CD4-positive, alpha-beta T cell treated with Interleukin-17A for 4 hours (primary cell): ENCODE measurements around the gene CHADL.
"Not testable (repeated sequence)": the region's sequence is repeated elsewhere in the genome, so short reads cannot be mapped to it uniquely, and the experiment has no call there.

Experiments used
- DNase-seq: peaks from one replicate; pipeline ENCODE4 v3.0.0-alpha.2; 2020; ENCODE audit warnings: mixed read lengths

CHADL gene

DNA sequence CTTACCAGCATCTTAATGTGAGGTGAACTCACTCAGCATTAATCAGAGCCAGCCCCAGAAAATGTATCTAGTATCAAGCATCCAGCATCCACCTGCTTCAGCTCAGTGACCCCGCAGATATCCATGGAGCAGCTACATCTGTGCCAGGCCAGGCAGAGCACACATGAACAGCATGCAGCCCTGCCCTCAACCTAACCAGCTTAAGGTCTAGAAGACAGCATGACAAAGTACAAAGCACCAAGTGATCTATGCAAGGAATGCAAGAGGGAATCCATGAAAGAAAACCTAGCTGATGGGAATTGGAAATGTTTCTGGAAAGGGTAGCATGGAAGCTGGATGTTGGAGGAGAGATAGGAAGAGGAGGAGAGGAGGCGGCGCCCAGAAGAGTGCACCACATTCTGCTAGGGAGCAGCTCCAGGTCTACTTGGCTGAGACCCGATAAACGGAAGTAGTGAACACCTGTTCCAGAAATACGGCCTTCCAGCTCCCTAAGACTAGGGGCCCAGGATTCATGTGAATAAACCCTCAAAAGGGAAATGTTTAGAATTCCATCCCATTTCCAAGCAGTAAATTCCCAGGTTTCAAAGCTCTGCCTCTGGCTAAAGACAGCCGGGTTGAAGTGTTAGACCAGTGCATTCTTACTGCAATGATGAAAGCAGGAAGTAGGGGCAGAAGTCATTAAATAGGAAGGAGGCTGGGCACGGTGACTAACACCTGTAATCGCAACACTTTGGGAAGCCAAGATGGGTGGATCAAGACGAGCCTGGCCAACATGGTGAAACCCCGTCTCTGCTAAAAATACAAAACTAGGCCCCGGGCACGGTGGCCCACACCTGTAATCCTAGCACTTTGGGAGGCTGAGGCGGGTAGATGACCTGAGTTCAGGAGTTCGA lies 59.1 kb downstream of the CHADL start:
- no peak for DNase-seq

GRCh38 chr22:41180926-41181325 lies 59.8 kb downstream of the CHADL start:
- no peak for DNase-seq

DNA sequence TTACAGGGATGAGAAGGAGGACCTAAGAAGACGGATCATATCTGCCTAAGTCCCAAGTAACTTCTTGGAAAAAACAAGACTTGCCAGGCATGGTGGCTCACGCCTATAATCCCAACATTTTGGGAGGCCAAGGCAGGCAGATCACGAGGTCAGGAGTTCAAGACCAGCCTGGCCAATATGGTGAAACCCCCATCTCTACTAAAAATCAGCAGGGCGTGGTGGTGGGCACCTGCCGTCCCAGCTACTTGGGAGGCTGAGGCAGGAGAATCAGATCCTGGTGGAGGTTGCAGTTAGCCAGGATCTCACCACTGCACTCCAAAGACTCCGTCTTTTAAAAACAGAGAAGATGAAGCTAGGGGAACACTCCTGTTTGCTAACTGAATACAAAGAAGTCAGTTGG lies 60.4 kb downstream of the CHADL start:
- DNase-seq, result not testable (repeated sequence)
